GM18870 (cell line): ENCODE results near the gene GTF2A1L.
A peak's percentile ranks its signal among the peaks of the same experiment; 100 is the strongest.
"Not testable (repeated sequence)": the region's sequence is repeated elsewhere in the genome, so short reads cannot be mapped to it uniquely, and the experiment has no call there.

Source experiments
- ATAC-seq: cut with Tn5 transposase; IDR thresholded peaks from one replicate; pipeline ENCODE4 v1.9.1; 2021; ENCODE audit warnings: moderate library complexity; ENCODE audit not compliant: unreplicated experiment

GTF2A1L gene

GRCh38 chr2:48605482-48606175 lies 12.0 kb upstream of the GTF2A1L start:
- ATAC-seq = no peak

GRCh38 chr2:48607307-48608014 lies 10.2 kb upstream of the GTF2A1L start:
- no peak for ATAC-seq

- no peak for ATAC-seq
These were observed 4.4 kb upstream of the GTF2A1L start for GRCh38 chr2:48613211-48613610.

GRCh38 chr2:48614581-48614980 lies 3.1 kb upstream of the GTF2A1L start:
- ATAC-seq = not testable (repeated sequence)

- no peak for ATAC-seq
These were observed 1.9 kb downstream of the GTF2A1L start for GRCh38 chr2:48619526-48619925.

GRCh38 chr2:48620604-48621003 lies 2.9 kb downstream of the GTF2A1L start:
- ATAC-seq = no peak

- not testable (repeated sequence) for ATAC-seq
These were observed 5.0 kb downstream of the GTF2A1L start for GRCh38 chr2:48622691-48623090.

- no peak for ATAC-seq
These were observed 7.0 kb downstream of the GTF2A1L start for GRCh38 chr2:48624696-48625095.

- no peak for ATAC-seq
These were observed 8.4 kb downstream of the GTF2A1L start for GRCh38 chr2:48626047-48626446.

- ATAC-seq = no peak
These were observed 15.5 kb downstream of the GTF2A1L start for GRCh38 chr2:48633143-48633542.

GRCh38 chr2:48635786-48636185 lies 18.1 kb downstream of the GTF2A1L start:
- no peak for ATAC-seq

- ATAC-seq = no peak
These were observed 20.6 kb downstream of the GTF2A1L start for GRCh38 chr2:48638261-48638660.

- ATAC-seq = no peak
These were observed 33.6 kb downstream of the GTF2A1L start for GRCh38 chr2:48651158-48651790.

GRCh38 chr2:48668992-48669391 lies 51.3 kb downstream of the GTF2A1L start:
- ATAC-seq = peak; percentile 96

- no peak for ATAC-seq
These were observed 55.9 kb downstream of the GTF2A1L start for GRCh38 chr2:48673581-48673980.

- peak; percentile 56 for ATAC-seq
These were observed 57.3 kb downstream of the GTF2A1L start for GRCh38 chr2:48674933-48675332.

GRCh38 chr2:48677450-48677849 lies 59.8 kb downstream of the GTF2A1L start:
- ATAC-seq = no peak

- no peak for ATAC-seq
These were observed 67.5 kb downstream of the GTF2A1L start for GRCh38 chr2:48685126-48685525.

- no peak for ATAC-seq
These were observed 74.5 kb downstream of the GTF2A1L start for GRCh38 chr2:48691935-48692691.

GRCh38 chr2:48693066-48693465 lies 75.4 kb downstream of the GTF2A1L start:
- ATAC-seq = no peak

- ATAC-seq = no peak
These were observed 76.0 kb downstream of the GTF2A1L start for GRCh38 chr2:48693645-48694044.
